ENCODE measurements around the gene ABHD10.

GRCh38 chr3:111971533-111972130 is 7.2 kb upstream of the ABHD10 start:
- TF ChIP-seq CTCF (IDR thresholded peaks at IDR 0.05) (no peak), POLR2A (IDR thresholded peaks at IDR 0.05) (no peak)
